ENCODE data around the gene IRX4.

- no peak for TF ChIP-seq ZFP3 (CRISPR knock-in tag; IDR thresholded peaks at IDR 0.05)
- no peak for TF ChIP-seq RARB (CRISPR knock-in tag; IDR thresholded peaks at IDR 0.05)
- no peak for TF ChIP-seq TSHZ2 (CRISPR knock-in tag; IDR thresholded peaks at IDR 0.05)
- no peak for TF ChIP-seq ARNTL (CRISPR knock-in tag; IDR thresholded peaks at IDR 0.05; ENCODE audit: borderline replicate concordance, low read depth)
- no peak for TF ChIP-seq CSRNP3 (CRISPR knock-in tag; IDR thresholded peaks at IDR 0.05)
Measured at GRCh38 chr5:1847611-1848010, 35.1 kb downstream of the IRX4 start.
